ENCODE data around the gene ERGIC3.
"Not testable (repeated sequence)": the region's sequence is repeated elsewhere in the genome, so short reads cannot be mapped to it uniquely, and the experiment has no call there.

The ERGIC3 gene

DNA sequence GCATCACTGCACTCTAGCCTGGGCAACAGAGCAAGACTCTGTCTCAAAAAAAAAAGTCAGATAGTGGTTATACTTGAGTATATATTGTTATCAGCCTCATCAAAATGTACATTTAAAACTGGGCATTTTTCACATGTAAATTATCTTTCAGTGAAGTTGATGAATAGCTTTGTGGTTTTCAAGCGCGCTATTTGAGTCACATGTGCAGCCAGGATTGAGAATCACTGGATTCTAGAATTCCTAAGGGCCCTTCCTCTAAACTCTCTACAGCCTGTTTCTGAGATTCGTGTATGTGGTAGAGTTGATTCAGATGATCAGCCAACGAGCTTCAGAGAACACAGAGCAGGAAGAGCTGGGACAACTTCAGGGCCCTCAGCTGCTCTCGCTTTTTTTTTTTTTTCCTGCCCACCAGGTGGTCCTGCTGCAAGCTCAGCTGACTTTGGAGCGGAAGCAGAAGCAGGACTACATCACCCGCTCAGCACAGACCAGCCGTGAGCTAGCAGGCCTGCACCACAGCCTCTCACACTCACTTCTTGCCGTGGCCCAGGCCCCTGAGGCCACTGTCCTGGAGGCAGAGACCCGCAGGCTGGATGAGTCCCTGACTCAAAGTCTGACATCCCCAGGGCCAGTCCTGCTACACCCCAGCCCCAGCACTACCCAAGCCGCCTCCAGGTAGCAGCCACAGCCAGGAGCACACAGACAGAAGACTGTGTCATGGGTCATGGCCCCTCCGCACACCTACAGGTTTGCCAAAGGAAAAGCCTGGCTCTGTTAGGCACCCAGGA is 30.7 kb upstream of the ERGIC3 start:
- no peak for DNase-seq (ENCODE audit: insufficient read length, low spot score)
- TF ChIP-seq, protein P1, sequence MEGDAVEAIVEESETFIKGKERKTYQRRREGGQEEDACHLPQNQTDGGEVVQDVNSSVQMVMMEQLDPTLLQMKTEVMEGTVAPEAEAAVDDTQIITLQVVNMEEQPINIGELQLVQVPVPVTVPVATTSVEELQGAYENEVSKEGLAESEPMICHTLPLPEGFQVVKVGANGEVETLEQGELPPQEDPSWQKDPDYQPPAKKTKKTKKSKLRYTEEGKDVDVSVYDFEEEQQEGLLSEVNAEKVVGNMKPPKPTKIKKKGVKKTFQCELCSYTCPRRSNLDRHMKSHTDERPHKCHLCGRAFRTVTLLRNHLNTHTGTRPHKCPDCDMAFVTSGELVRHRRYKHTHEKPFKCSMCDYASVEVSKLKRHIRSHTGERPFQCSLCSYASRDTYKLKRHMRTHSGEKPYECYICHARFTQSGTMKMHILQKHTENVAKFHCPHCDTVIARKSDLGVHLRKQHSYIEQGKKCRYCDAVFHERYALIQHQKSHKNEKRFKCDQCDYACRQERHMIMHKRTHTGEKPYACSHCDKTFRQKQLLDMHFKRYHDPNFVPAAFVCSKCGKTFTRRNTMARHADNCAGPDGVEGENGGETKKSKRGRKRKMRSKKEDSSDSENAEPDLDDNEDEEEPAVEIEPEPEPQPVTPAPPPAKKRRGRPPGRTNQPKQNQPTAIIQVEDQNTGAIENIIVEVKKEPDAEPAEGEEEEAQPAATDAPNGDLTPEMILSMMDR (IDR thresholded peaks at IDR 0.05; ENCODE audit: insufficient read depth, missing control alignments), result no peak
- no peak for FAIRE-seq

DNA sequence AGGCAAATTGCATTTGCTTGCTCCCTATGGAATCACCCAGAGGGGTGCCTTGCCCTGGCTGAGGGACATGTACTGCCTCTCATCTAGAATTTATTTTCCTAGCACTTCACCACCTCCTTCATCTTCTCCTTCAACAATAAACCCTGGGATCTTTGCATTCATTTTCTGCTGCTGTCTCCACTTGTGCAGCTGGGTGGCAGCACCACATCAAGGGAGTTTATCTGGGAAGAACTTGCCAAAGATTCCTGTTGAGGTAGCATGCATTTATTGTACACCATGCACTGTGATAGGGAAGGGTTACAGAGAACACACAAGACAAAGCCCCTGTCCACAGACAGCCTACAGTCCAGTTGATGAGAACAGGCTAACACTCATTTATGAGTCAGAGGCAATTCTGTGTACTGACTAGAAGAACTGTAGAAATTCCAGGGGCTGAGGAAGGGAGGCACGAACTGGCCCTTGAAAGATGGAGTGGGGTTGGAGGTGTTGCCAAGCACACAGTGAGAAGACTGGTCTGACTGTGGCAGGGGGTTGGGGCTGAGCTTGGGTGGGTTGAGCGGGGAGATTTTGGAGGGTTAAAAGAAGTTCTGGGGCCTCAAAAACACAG is 30.0 kb upstream of the ERGIC3 start:
- FAIRE-seq (no peak), DNase-seq (ENCODE audit: insufficient read length, low spot score) (peak; percentile 42)
- TF ChIP-seq, protein P1 (IDR thresholded peaks at IDR 0.05; ENCODE audit: insufficient read depth, missing control alignments), result peak; percentile 82

DNA sequence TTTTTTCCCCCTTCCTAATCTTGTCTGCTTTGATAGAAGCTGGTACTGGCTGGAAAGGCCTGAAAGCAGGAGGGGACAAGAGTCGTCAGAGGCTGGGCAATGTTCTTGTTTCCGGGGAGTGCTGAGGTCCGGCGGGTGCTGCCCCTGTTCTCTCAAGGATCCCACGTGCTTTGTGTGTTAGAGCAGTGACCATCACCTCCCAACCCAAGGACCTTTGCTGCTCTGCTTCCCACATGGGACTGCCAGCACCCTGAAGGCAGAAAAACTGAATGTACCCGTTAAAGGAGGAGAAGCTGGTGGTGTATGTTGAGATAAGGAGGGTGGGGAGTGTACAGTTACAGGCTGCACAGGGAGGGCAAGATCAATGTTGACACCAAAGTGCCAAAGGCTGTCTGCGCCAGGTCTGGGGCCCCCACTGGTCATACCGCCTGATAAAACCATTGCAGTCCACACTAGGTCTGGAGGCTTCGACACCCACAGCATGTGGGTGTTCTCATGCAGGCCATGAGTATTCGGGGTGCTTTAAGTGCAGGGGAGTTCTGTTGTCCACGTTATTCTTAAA is 27.4 kb upstream of the ERGIC3 start:
- TF ChIP-seq, protein P1 (IDR thresholded peaks at IDR 0.05; ENCODE audit: insufficient read depth, missing control alignments), result no peak

DNA sequence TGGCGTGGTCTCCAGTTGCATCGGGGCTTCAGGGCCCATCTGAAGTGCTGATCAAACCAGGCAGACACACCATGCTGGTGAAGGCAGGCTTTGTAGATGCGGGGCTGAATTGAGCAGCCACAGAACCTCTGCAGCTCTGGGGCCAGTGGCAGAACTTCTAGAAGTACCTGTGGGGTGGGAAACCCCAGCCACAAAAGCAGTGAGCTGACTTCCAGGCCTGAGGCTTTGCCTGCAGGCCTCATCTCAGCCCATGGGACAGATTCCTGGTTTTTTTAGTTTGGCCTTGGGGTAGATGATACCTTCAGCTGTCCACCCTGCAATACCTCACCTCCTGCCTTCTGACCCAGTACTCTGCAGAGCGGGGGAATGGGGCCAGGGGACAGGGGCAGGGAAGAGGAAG is 26.5 kb upstream of the ERGIC3 start:
- FAIRE-seq, result no peak
- no peak for DNase-seq (ENCODE audit: insufficient read length, low spot score)
- TF ChIP-seq, protein P1 (IDR thresholded peaks at IDR 0.05; ENCODE audit: insufficient read depth, missing control alignments), result no peak

More for the DNA sequence above, 27.4 kb upstream of the ERGIC3 start:
- FAIRE-seq (no peak), DNase-seq (ENCODE audit: insufficient read length, low spot score) (no peak)

DNA sequence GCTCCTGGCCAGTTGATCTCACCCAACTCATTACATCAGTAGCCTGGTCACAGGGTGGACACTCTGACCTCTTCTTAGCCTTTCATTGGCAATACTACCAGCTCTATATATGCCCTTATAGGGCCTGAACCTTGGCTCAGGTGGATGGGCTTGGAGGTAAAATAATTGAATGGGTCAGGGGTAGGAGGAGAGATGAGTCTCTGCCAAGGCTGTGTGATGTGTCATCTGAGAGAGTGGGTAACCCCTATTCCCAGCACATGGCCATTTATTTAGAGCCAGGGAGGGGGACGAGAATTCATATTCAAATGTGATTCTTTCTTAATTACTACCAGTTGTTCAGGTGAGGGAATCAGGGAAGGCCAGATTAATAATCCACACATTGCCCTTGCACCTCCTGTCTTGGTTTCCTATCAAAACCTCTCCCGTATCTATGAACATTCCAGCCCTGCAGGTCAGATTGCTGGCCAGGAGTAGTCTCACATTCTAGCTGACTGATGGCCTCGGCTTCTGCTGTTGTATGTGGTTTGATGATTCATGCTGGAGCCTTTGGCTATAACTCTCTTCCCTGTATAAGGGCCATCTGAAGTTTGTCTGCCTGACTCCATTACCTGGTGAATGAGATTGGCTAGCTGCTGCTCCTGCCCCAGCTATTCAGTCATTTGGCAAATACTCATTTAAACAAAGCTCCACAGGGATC is 25.8 kb upstream of the ERGIC3 start:
- TF ChIP-seq, protein P1 (IDR thresholded peaks at IDR 0.05; ENCODE audit: insufficient read depth, missing control alignments), result no peak
- DNase-seq (ENCODE audit: insufficient read length, low spot score), result no peak
- FAIRE-seq, result no peak

DNA sequence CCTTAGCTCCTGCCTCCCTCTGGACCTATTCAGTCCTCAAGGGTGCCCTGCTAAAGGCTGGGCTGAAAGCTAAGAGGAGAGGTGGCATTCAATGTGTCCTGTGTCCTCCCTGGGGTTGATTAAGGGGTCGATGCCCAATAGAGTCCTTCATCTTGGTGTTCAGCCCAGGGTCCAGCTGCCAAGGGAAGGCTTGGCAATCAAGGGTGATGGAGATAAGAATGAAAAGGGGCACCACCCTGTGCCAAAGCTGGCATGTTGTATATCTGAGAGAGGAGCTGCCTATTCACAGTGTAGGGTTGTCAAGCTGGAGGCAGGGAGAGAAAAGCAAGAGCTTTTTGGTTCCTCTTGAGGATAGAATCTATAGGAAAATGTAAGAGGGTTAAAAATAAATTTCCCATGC is 24.8 kb upstream of the ERGIC3 start:
- TF ChIP-seq, protein P1 (IDR thresholded peaks at IDR 0.05; ENCODE audit: insufficient read depth, missing control alignments), result no peak
- DNase-seq (ENCODE audit: insufficient read length, low spot score) (no peak), FAIRE-seq (no peak)

DNA sequence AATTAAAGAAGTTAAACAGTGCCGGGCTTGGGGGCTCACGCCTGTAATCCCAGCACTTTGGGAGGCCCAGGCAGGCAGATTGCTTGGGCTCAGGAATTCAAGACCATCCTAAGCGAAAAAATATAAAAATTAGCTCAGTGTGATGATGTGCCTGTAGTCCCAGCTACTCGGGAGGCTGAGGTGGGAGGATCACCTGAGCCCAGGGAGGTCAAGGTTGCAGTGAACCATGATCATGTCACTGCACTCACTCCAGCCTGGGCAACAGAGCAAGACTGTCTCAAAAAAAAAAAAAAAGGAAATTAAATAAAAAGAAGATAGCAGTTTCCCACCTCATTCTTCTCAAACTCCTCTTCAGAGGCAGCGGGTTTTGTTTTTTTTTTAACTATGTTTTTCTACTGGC is 24.1 kb upstream of the ERGIC3 start:
- DNase-seq (ENCODE audit: insufficient read length, low spot score); FAIRE-seq: not testable (repeated sequence)

Data from D721Med (cell line).